HG03175 (cell line): ENCODE measurements around the gene JPH2.

Experiments used
- ATAC-seq: cut with Tn5 transposase; IDR thresholded peaks from one replicate; pipeline ENCODE4 v1.9.1; 2021; ENCODE audit warnings: mild to moderate bottlenecking, moderate library complexity; ENCODE audit not compliant: unreplicated experiment

The JPH2 gene

DNA sequence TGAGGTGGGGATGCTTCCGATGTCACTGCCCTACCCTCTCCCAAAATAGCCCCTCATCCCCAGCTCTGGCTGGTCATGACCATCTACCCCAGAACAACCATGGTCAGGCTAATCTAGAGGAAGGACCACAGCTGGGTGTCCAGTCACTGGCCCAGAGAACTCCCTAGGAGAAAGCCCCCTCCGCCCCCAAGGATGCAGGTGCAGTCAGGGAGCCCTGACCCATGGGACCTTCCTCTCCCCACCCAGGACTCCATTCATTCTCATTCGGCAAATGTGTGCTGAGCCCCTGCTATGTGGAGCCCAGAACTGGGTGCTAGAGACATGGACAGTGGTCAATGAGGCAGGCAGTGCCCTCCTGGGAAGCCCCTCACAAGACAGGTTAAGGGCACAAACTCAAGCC is 60.5 kb downstream of the JPH2 start:
- ATAC-seq = no peak

DNA sequence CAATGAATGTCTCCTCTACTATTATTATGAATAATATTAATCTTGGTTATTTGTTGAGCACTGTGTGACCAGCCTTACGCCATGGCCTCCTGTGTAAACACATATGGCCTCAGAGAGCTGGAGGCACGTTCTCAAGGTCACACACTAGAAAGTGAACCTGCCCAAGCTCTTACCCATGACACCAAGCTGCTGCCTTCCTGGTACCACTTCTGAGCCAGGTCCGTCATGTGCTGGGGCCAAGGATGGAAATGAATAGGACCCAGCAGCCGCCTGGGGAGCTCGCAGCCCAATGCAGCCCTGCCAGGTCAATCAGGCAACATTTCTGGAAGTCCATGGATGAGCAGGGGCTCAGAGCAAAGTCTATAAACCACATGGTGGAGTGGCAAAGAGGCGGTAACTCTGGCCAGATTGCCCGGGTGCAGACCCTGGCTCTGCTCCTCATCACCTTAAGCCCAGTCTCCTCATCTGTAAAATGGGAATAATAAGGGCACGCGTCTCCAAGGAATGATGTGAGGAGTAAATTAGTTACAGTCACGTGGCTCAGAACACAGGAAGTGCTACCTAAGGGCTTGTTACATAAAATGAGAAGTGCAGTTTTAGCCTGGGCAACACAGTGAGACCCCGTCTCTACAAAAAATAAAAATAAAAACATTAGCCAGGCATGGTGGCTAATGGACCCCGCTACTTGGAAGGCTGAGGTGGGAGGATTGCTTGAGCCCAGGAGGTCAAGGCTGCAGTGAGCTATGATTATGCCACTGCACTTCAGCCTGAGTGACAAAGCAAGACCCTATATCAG is 61.5 kb downstream of the JPH2 start:
- no peak for ATAC-seq

DNA sequence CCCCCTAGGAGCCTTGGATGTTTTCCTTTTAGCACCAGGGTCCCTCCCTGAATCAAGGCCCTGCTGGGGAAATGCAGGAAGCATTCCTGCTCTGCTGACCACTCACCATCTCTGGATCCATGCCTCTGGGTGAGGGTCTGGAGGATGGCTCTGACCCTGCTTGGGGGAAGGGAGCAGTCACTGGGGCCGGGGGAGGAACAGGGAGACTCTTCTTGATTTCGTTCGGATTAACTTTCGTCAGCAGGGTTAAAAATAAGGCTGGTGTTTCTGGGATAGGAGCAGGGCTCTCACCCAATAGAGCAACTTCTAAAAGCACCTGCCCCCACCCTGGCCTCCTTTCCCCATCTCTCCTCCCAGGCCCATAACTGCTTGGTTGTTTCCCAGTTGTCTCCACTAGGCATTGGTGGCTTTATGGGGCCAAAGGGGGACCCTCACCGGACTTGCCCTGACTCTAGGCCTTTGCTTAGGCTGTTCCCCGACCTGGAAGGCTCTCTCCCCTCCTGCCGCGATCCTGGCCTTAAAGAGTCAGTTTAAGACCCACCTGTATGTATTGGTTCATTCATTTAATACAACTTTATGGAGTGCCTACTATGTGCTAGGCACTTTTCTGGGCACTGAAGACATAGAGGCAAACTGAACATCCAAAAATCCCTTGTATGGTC is 63.0 kb downstream of the JPH2 start:
- no peak for ATAC-seq

DNA sequence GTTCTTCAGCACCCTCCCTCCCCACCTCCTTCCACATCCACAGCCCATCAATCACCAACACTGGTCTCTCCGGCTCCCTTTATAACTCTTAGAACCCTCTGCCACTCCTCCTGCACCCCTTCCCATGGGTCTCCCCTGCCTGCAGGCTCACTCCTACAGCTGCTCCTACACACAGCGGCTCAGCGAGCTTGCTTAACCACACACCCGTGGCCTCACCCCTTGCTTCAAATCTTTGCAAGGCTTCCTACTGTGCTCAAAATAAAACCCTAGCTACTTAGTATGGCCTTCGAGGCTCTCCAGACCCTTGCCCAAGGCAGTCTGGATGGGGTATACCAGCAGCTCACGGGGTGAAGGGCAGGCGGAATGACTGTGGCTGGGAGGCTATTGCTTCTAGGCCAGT is 63.7 kb downstream of the JPH2 start:
- ATAC-seq = no peak

- no peak for ATAC-seq
These were observed 66.1 kb downstream of the JPH2 start for GRCh38 chr20:44120676-44121425.

DNA sequence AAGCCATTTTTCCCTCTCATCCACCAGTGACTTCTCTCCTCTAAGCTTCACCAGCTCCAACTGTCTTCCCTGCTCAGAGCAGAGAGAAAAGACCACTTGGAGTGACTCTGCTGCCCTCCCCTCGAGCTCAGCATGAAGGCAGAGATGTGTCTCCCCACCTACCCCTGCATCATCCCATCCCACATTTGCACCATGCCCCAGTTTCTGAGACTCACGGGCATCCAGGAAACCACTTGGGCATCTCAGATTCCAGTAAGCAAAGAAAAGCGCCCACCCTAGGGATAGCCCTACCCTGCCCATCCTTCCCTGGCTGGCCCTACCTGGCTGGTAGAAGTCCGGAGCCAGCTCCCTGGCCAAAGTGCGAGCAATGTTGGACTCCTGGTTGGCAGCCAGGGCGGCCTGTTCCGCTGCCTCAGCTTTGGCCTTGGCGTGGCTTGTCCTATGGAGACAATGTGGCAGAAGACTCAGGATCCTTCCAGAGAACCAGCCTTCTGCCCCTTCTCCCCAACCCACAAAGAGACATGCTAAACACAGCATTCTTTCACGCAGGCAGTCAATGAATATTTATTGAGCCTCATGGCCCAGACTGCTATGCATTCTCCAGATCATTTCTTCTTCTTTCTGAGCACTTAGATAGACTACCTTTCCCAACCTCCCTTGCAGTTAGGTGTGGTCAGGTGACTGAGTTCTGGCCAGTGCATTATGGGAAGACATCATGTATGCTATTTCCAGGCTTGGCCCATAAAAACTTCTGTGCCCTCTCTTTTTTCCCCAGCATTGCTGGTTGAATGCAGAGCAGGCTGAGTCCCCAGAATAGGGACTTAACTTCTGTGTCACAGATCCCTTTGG is 68.6 kb downstream of the JPH2 start:
- no peak for ATAC-seq

DNA sequence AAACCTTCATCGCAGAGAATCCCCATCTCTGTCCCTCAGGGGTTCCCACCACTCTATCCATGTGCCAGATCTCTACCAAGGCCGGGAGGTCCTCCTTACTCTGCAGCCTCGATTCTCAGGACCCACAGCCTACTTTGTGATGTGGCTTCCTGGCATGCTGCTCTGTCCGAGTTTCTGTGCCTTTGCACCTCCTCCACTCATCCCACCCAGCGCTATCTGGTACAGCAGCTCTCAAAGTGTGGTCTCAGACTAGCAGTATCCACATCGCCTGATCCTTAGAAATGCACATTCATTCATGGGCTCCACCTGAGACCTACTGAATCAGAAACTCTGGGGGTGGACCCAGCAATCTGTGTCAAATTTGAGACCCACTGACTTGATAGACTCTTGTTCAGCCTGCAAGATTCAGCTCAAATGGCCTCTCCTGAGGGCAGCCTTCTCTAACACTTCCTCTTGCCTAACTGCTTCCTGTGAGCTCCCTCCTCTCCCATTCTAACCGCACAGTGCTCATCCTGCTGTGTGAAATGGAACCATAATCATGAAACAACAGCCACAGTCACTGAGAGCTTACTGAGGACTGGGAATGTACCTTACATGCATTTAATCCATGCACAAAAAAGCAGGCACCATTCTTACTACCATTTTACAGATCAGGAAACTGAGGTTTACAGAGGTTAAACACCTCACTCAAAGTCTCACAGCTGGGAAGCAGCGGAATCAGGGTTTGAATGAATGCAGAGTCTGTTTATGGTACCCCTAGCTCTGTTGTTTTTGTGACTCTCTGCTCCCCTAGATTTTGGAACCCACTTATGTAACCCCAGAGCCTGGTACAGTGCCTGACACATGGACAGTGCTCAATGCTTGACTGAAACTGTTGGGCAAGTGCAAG is 69.4 kb downstream of the JPH2 start:
- ATAC-seq = no peak

- ATAC-seq = no peak
These were observed 71.0 kb downstream of the JPH2 start for GRCh38 chr20:44115762-44116644.

GRCh38 chr20:44115181-44115580 is 71.8 kb downstream of the JPH2 start:
- no peak for ATAC-seq

- no peak for ATAC-seq
These were observed 73.2 kb downstream of the JPH2 start for GRCh38 chr20:44113618-44114376.

GRCh38 chr20:44112889-44113617 is 73.9 kb downstream of the JPH2 start:
- no peak for ATAC-seq

DNA sequence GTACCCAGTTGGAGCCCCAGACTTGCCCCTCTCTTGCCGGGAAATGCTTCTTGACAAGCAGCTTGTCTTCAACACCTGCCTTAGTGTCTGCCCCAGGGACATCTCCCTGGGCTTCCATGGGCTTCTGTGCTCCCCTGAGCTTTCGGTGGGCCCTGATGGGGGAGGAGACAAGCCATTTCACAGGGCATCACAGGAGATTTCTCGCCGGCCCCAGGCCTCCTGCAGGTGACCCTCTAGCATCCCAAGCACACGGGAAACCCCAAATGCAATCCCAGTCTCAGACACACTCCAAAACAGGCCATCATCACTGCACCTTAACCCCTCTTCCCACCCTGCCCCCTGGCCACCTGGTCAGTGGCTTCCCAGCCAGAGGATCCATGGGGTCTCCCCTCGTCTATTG is 74.5 kb downstream of the JPH2 start:
- no peak for ATAC-seq

DNA sequence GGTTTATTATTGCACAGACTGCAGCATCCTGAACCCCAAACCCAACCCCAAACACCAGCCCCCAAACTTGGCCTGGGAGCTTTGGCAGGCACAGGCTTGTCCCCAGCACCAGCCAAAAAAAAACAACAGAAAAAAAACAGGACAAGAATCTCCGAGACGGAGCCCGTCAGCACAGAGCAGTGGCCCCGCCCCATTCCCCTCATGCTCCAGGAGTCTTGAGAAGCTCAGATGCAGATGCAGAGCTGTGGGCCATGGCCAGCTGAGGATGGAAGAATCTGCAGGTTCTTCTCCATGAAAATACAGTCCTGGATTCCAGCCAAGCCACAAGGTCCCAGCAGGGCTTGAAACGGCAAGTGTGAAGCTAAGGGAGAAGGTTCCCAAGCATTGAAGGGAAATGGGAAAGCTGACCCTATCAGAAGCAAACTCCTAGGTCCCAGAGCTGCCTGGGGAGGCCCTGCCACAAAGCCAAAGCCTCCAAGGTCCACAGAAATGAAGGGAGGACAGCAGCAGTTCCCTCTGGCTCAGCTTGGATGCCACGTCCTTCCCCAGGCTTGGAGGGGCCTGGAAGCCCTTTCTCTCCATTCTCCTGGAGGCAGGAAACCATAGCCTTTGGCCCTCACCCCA is 75.2 kb downstream of the JPH2 start:
- ATAC-seq = no peak

DNA sequence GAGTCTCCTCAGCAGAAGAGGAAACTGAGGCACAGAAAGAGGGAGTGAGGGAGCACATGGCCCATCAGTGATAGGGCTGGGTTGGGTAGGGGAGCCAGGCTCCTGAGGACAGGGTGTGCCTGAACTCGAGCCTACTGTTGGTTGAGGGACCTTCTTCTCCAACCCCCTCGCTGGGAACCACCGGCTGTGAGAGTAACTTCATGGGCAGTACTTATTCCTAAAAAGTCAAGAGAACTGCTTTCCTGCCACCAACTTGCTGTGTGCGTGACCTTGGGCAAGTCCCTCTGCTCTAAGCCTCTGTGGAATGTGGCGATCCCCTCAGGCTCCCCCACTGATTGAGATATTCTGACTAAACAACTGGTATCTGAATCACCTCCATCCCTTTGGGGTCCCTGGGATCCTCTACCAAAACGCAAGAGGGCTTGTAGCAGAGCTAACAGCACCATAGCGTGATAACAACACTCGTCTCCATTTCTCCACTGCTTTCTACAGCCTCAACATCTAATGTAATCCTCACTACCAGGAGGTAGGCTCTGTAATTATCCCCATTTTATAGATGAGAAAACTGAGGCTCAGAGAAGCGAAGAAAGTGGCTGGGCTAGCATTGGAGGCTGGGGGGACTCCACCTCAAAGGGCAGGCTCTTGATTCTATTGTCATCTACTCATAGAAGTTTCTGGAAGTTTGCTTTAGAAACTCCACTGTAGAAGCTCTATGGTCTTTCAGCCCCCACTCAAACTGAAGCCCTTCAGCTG is 76.0 kb downstream of the JPH2 start:
- ATAC-seq = no peak

DNA sequence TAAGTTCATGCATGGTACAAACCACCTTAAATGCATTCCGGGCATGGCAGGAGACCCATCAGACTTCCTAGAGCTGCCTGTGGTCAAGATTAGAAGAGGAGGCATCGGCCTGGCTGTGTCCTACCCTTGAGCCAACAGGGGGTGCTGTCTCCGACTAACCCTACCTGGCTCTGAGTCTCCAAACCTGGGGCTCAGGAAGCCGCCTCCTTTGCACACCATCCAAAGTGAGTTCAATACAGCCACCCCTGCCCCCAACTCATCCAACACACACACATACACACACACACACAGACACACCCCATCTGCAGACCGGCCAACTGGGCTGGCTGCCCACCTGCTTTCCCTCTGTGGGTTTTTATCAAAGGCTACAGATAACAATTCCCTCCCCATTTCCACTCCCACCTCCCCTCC is 77.0 kb downstream of the JPH2 start:
- no peak for ATAC-seq

- no peak for ATAC-seq
These were observed 80.4 kb downstream of the JPH2 start for GRCh38 chr20:44106615-44107014.
